ENCODE data around the gene LARP1. TPM values are rescaled to one million over a fixed set of nuclear protein-coding genes. Genes with fewer than 3 reads are reported as not detected.

The LARP1 gene
- total and polyA plus RNA-seq, 2 experiments from 2014 or later = 133 to 302 TPM

- TF ChIP-seq, protein P1, sequence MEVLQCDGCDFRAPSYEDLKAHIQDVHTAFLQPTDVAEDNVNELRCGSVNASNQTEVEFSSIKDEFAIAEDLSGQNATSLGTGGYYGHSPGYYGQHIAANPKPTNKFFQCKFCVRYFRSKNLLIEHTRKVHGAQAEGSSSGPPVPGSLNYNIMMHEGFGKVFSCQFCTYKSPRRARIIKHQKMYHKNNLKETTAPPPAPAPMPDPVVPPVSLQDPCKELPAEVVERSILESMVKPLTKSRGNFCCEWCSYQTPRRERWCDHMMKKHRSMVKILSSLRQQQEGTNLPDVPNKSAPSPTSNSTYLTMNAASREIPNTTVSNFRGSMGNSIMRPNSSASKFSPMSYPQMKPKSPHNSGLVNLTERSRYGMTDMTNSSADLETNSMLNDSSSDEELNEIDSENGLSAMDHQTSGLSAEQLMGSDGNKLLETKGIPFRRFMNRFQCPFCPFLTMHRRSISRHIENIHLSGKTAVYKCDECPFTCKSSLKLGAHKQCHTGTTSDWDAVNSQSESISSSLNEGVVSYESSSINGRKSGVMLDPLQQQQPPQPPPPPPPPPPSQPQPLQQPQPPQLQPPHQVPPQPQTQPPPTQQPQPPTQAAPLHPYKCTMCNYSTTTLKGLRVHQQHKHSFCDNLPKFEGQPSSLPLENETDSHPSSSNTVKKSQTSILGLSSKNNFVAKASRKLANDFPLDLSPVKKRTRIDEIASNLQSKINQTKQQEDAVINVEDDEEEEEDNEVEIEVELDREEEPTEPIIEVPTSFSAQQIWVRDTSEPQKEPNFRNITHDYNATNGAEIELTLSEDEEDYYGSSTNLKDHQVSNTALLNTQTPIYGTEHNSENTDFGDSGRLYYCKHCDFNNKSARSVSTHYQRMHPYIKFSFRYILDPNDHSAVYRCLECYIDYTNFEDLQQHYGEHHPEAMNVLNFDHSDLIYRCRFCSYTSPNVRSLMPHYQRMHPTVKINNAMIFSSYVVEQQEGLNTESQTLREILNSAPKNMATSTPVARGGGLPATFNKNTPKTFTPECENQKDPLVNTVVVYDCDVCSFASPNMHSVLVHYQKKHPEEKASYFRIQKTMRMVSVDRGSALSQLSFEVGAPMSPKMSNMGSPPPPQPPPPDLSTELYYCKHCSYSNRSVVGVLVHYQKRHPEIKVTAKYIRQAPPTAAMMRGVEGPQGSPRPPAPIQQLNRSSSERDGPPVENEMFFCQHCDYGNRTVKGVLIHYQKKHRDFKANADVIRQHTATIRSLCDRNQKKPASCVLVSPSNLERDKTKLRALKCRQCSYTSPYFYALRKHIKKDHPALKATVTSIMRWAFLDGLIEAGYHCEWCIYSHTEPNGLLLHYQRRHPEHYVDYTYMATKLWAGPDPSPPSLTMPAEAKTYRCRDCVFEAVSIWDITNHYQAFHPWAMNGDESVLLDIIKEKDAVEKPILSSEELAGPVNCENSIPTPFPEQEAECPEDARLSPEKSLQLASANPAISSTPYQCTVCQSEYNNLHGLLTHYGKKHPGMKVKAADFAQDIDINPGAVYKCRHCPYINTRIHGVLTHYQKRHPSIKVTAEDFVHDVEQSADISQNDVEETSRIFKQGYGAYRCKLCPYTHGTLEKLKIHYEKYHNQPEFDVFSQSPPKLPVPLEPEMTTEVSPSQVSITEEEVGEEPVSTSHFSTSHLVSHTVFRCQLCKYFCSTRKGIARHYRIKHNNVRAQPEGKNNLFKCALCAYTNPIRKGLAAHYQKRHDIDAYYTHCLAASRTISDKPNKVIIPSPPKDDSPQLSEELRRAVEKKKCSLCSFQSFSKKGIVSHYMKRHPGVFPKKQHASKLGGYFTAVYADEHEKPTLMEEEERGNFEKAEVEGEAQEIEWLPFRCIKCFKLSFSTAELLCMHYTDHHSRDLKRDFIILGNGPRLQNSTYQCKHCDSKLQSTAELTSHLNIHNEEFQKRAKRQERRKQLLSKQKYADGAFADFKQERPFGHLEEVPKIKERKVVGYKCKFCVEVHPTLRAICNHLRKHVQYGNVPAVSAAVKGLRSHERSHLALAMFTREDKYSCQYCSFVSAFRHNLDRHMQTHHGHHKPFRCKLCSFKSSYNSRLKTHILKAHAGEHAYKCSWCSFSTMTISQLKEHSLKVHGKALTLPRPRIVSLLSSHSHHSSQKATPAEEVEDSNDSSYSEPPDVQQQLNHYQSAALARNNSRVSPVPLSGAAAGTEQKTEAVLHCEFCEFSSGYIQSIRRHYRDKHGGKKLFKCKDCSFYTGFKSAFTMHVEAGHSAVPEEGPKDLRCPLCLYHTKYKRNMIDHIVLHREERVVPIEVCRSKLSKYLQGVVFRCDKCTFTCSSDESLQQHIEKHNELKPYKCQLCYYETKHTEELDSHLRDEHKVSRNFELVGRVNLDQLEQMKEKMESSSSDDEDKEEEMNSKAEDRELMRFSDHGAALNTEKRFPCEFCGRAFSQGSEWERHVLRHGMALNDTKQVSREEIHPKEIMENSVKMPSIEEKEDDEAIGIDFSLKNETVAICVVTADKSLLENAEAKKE (CRISPR knock-in tag; IDR thresholded peaks at IDR 0.05) = no peak
- TF ChIP-seq, protein P2, sequence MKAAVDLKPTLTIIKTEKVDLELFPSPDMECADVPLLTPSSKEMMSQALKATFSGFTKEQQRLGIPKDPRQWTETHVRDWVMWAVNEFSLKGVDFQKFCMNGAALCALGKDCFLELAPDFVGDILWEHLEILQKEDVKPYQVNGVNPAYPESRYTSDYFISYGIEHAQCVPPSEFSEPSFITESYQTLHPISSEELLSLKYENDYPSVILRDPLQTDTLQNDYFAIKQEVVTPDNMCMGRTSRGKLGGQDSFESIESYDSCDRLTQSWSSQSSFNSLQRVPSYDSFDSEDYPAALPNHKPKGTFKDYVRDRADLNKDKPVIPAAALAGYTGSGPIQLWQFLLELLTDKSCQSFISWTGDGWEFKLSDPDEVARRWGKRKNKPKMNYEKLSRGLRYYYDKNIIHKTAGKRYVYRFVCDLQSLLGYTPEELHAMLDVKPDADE (IDR thresholded peaks at IDR 0.05) = no peak
- no peak for TF ChIP-seq STAT1 (IDR thresholded peaks at IDR 0.05; ENCODE audit: unreplicated experiment)
- no peak for TF ChIP-seq NANOG (IDR thresholded peaks at IDR 0.05; ENCODE audit: borderline replicate concordance)
- TF ChIP-seq, protein P3, sequence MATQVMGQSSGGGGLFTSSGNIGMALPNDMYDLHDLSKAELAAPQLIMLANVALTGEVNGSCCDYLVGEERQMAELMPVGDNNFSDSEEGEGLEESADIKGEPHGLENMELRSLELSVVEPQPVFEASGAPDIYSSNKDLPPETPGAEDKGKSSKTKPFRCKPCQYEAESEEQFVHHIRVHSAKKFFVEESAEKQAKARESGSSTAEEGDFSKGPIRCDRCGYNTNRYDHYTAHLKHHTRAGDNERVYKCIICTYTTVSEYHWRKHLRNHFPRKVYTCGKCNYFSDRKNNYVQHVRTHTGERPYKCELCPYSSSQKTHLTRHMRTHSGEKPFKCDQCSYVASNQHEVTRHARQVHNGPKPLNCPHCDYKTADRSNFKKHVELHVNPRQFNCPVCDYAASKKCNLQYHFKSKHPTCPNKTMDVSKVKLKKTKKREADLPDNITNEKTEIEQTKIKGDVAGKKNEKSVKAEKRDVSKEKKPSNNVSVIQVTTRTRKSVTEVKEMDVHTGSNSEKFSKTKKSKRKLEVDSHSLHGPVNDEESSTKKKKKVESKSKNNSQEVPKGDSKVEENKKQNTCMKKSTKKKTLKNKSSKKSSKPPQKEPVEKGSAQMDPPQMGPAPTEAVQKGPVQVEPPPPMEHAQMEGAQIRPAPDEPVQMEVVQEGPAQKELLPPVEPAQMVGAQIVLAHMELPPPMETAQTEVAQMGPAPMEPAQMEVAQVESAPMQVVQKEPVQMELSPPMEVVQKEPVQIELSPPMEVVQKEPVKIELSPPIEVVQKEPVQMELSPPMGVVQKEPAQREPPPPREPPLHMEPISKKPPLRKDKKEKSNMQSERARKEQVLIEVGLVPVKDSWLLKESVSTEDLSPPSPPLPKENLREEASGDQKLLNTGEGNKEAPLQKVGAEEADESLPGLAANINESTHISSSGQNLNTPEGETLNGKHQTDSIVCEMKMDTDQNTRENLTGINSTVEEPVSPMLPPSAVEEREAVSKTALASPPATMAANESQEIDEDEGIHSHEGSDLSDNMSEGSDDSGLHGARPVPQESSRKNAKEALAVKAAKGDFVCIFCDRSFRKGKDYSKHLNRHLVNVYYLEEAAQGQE (IDR thresholded peaks at IDR 0.05; ENCODE audit: unreplicated experiment) = no peak
- no peak for TF ChIP-seq ZNF114 (CRISPR knock-in tag; IDR thresholded peaks at IDR 0.05)
- TF ChIP-seq EZH2 (IDR thresholded peaks at IDR 0.05; ENCODE audit: low read depth, unreplicated experiment) = no peak
- no peak for TF ChIP-seq CREB1 (CRISPR knock-in tag; IDR thresholded peaks at IDR 0.05; ENCODE audit: low read depth)
- TF ChIP-seq EZH2phosphoT487 (IDR thresholded peaks at IDR 0.05; ENCODE audit: unreplicated experiment) = no peak
- no peak for TF ChIP-seq POLR2AphosphoS5 (IDR thresholded peaks at IDR 0.05; ENCODE audit: low read depth)
Measured at GRCh38 chr5:154858972-154859871, 104.0 kb downstream of the LARP1 start (continued).

All from GM23338 (cell line).